Mammary epithelial cell (primary cell): ENCODE measurements around the gene PICALM.

Source experiments
- CTCF ChIP-seq, 2 donors: IDR thresholded peaks in 1 of 2; conservative IDR thresholded peaks in 1 of 2; 2 replicates each; pipeline ENCODE4 v1.5.1; 2011 to 2012; ENCODE audit warnings: inconsistent platforms in 2 of 2, low read length in 2 of 2, mild to moderate bottlenecking in 2 of 2, control low read depth in 1 of 2, low read depth in 1 of 2; ENCODE audit not compliant: insufficient read depth in 1 of 2; ENCODE audit errors: extremely low read depth in 1 of 2
- EZH2 ChIP-seq: IDR thresholded peaks from 2 replicates; pipeline ENCODE4 v1.6.1; 2012; ENCODE audit warnings: low read length, inconsistent platforms, borderline replicate concordance

- TF ChIP-seq CTCF (conservative IDR thresholded peaks at IDR 0.05 in 1 of 2, IDR thresholded peaks at IDR 0.05 in 1 of 2; ENCODE audit: extremely low read depth in 1 of 2, insufficient read depth in 1 of 2, low read depth in 1 of 2, low read length in 2 of 2), result no peak
- TF ChIP-seq EZH2, result no peak
These were observed 1.7 kb downstream of the PICALM start for GRCh38 chr11:86067009-86067850.
